Measurements from ENCODE around the gene CORT.

The CORT gene

GRCh38 chr1:10437052-10437451 lies 12.8 kb upstream of the CORT start:
- DNase-seq (ENCODE audit: low read depth) = no peak
- TF ChIP-seq, protein P1, sequence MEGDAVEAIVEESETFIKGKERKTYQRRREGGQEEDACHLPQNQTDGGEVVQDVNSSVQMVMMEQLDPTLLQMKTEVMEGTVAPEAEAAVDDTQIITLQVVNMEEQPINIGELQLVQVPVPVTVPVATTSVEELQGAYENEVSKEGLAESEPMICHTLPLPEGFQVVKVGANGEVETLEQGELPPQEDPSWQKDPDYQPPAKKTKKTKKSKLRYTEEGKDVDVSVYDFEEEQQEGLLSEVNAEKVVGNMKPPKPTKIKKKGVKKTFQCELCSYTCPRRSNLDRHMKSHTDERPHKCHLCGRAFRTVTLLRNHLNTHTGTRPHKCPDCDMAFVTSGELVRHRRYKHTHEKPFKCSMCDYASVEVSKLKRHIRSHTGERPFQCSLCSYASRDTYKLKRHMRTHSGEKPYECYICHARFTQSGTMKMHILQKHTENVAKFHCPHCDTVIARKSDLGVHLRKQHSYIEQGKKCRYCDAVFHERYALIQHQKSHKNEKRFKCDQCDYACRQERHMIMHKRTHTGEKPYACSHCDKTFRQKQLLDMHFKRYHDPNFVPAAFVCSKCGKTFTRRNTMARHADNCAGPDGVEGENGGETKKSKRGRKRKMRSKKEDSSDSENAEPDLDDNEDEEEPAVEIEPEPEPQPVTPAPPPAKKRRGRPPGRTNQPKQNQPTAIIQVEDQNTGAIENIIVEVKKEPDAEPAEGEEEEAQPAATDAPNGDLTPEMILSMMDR (IDR thresholded peaks at IDR 0.05; ENCODE audit: low read depth, low read length, missing control alignments) = no peak
- in situ Hi-C loops (cut with HindIII; ENCODE audit: low sequenced_read_pairs) = no loop called here
- H3K4me3 ChIP-seq (ENCODE audit: low read depth, low read length) = no peak overlapping the region

DNA sequence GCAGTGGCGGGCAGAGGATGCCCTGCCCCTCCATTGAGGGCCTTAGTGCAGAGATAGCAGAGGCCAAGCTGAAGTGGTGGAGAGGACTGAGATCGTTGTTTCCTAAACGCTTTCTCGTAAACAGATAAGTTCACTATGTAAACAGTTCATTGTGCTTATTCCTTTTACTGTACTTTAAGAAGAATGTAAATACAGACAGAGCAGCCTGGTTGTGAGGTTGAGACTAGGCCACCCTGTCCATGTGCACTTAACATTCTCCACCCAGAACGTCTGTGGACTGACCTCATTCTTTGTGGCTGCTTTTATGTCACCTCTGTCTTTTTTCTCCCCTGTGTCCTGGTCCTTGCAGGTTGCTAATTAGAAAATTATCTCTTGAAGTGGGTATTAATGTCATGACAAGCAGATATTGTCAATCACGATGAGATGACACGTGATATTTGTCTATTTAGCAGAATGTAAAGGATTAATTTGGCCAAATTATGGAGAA lies 11.1 kb upstream of the CORT start:
- in situ Hi-C loops (cut with HindIII; ENCODE audit: low sequenced_read_pairs) = no loop called here
- DNase-seq (ENCODE audit: low read depth) = no peak
- H3K4me3 ChIP-seq (ENCODE audit: low read depth, low read length) = no peak overlapping the region
- TF ChIP-seq, protein P1 (IDR thresholded peaks at IDR 0.05; ENCODE audit: low read depth, low read length, missing control alignments) = no peak

DNA sequence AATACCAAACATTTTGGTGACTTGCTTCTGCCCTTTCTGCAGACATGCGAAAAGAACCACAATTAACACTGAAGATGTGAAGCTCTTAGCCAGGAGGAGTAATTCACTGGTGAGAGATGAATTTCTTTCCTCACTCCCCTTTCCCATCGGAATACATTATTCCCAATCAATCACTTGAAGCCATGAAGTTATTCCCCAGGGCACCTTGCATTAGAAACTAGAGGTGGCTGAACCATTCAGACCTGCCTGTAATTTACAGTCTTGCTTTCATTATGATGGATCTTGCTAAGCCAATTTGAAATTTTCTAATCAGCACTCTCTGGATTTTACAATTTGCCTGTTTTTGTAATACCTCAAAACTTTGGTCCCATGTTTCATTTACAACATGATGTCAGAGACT lies 9.5 kb upstream of the CORT start:
- TF ChIP-seq, protein P1 (IDR thresholded peaks at IDR 0.05; ENCODE audit: low read depth, low read length, missing control alignments) = no peak
- H3K4me3 ChIP-seq (ENCODE audit: low read depth, low read length) = no peak overlapping the region
- in situ Hi-C loops (cut with HindIII; ENCODE audit: low sequenced_read_pairs) = no loop called here
- DNase-seq (ENCODE audit: low read depth) = no peak

DNA sequence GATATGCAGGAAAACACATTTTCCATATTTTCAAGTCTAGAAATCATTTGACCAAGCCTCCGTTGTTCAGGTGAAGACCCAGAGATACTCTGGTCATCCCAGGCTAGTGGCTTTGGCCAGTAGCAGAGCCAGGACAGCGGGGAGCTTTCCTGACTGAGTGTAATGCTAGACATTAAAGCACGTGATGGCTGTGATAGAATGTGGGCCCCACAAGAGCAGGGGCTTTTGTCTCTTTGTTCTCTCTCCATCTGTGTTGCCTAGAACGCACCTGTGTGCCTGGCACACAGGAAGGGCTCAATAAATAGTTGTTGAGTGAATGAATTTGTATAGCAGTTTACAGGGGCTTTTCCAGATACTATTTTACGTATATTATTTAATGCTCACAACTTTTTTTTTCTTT lies 9.0 kb upstream of the CORT start:
- TF ChIP-seq, protein P1 (IDR thresholded peaks at IDR 0.05; ENCODE audit: low read depth, low read length, missing control alignments) = no peak
- in situ Hi-C loops (cut with HindIII; ENCODE audit: low sequenced_read_pairs) = no loop called here
- no peak for DNase-seq (ENCODE audit: low read depth)
- no peak overlapping the region for H3K4me3 ChIP-seq (ENCODE audit: low read depth, low read length)

DNA sequence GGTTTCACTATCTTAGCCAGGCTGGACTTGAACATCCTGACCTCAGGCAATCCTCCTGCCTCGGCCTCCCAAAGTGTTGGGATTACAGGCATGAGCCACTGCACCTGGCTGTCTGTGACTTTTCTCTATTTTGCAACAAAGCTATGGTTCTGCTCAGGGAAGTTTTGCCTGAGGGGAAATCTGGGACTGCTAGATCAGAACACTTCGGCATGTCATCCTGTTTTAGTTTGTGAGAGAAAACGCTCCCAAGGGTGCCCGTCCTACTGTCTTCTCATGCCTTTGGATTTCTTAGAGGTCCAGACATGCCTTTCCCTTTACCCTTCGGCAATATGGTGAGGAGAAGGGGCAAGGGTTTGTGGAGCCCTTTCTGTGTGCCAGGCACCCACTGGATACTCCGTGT lies 5.6 kb upstream of the CORT start:
- in situ Hi-C loops (cut with HindIII; ENCODE audit: low sequenced_read_pairs) = no loop called here
- H3K4me3 ChIP-seq (ENCODE audit: low read depth, low read length) = no peak overlapping the region
- no peak for DNase-seq (ENCODE audit: low read depth)
- TF ChIP-seq, protein P1 (IDR thresholded peaks at IDR 0.05; ENCODE audit: low read depth, low read length, missing control alignments) = no peak

- TF ChIP-seq, protein P1 (IDR thresholded peaks at IDR 0.05; ENCODE audit: low read depth, low read length, missing control alignments) = no peak
- in situ Hi-C loops (cut with HindIII; ENCODE audit: low sequenced_read_pairs) = no loop called here
- no peak for DNase-seq (ENCODE audit: low read depth)
Observed at GRCh38 chr1:10444795-10445397, 4.9 kb upstream of the CORT start.

More at GRCh38 chr1:10444795-10445397, 4.9 kb upstream of the CORT start:
- no peak overlapping the region for H3K4me3 ChIP-seq (ENCODE audit: low read depth, low read length)
